ENCODE measurements around the gene TBC1D9B.
"Not testable (repeated sequence)": the region's sequence is repeated elsewhere in the genome, so short reads cannot be mapped to it uniquely, and the experiment has no call there.

Gene TBC1D9B

GRCh38 chr5:179883163-179883562 is 24.5 kb downstream of the TBC1D9B start:
- DNase-seq: no peak

DNA sequence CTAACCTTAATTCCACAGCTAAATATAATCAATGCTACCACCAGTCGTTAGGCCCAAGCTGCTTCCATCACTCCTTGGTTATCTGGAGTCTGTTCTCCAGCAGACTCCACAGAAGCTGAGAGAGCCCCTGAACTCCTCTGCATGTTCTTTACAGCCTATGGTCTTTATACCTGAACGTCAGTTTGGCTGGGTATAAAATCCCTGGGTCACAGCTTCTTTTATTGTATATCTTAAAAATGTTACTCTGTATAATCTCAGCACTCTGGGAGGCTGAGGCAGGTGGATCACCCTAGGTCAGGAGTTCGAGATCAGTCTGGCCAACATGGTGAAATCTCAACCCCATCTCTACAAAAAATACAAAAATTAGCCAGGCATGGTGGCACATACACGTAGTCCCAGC is 25.4 kb downstream of the TBC1D9B start:
- no peak for DNase-seq

- DNase-seq: no peak
These were observed 26.7 kb downstream of the TBC1D9B start for GRCh38 chr5:179880848-179881590.

DNA sequence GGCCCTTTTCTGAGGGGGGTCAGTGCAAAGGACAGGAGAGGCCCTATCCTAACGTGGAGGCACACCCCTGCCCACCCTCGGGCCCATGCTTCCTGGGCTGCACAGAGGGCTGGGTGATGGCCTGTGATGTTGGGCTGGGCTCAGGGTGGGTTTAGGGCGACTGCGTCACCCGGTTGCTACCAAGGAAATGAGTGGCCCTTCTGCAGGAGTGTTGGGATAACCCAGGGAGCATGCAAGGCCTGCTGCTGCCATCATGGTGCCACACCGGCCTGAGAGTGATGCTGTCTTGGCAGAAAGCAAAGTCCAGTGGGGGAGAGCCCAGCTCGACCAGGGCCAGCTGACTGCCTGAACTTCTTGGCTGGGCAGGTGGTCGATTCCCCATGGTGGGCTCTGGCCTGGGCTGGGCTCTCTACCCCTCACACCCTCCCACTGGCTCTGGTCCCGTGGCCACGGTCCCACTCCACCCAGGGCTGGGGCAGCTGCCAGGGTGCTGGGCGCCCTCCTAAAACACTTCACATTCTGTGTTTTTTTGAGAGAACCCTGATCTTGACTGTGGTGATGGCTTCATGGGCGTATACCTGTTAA is 27.5 kb downstream of the TBC1D9B start:
- no peak for DNase-seq

GRCh38 chr5:179879690-179880010 is 28.0 kb downstream of the TBC1D9B start:
- DNase-seq: no peak

DNA sequence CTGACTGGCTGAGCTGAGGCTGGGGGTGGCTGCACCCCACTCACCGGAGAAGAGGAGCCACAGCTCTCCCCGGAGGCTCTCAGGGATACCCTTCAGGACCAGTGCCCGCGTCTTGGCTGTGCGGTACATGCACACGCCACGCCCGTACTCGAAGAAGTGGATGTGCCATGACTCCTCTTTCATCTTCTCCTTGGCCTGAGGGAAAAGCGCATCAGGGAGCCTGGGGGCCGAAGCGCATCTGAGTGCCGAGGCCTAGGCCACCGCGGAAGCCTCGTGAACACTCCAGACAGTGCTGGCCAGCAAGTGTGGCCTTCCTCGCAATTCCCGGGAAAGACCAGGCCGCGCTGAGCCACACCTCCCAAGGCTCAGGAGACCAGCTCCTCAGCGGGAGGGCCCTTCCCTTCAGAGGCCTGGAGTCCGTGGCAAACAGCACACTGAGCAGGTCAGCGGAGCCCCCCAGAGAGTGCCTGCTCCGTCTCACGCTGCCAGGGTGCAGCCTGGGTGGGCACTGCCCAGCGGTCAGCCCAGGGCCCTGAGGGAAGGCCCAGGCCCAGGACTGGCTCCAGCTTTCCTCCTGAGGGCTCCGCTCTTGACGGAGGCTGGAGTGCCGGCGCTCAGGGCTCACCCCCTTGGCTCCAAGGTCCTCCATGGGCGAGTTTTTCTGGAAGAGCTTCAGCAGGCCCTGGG is 28.6 kb downstream of the TBC1D9B start:
- DNase-seq: no peak

DNA sequence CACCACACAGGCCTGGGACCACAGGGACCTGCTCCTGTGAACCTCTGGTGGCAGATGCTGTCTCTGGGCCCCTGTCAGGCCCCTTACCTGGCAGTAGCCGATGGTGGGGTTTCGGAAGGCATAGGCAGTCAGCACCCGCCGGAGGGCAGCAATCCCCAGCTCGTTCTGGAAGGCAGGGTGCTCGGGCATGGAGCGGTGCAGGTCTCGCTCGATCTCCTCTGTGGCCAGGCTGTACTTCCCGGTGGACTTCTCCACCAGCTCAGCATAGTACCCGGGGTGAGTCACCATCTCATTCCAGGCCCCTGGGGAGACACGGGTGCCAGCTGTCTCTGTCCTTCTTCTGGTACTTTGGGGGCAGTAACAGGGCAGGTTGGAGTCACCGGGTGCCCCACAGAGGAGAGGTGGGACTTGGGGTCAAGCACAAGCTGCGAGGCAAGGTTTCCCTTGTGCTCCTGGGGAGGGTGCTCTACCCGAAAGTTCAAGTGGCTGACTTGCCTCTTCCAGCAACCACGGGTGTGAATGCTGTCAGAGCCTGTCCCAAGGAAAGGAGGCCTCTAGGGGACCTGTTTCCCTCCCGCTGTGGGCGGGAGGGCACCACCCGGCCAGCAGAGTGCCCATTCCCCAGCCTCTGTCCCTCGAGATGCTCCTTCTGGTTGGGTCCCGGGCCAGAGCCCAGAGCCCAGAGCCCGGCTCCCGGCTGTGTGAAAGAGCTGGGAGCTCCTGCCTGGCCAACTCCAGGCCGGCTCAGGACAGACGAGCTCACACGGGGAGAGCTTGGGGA is 29.3 kb downstream of the TBC1D9B start:
- DNase-seq: no peak

DNA sequence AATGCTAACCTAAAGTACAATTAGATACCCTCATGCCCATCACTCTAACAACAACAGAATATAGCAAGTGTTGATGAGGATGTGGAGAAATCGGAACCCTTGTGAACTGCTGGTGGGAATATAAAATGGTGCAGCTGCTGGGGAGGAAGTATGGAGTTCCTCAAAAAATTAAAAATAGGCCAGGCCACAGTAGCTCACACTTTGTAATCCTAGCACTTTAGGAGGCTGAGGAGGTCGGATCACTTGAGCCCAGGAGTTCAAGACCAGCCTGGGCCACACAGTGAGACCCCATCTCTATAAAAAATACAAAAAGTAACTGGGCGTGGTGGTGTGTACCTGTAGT is 31.1 kb downstream of the TBC1D9B start:
- DNase-seq: no peak

DNA sequence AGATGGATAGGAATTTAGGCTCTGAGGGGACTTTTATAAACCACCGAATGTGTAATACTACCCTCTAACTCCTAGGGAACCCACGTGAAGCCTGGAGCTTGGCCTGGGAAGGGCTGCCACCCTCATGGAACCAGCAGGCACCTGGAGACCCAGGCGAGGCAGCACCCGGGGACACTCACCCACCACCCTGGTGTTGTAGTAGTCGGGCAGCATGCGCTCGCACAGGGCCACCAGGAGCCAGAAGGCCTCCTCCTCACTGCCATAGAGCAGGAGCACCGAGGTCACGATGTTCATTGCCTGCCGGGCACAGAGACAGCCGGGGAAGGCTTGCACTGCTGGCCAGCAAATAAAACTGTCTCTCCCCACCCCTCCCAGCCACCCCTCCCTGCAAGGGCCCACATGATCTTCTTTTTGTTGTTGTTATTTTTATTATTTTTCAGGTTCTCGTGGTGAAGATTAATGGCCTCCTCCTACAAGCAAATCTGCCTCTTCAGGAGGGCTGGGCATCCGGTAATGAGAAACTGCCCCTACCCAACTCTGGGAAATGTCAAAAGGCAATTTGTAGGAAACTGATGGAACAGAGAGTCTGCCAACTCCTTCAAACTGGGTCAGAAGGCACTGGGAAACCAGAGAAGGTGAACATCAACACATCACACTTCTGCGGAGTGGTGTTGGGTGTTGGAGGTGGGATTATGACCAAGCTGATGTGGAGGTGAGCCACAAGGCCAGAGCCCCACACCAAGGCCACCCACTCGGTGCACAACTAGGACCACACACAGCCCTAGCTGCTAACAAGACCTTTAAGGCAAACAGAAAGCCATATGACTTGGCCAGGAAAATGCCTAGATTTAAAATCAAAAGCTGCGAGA is 31.7 kb downstream of the TBC1D9B start:
- DNase-seq: no peak

DNA sequence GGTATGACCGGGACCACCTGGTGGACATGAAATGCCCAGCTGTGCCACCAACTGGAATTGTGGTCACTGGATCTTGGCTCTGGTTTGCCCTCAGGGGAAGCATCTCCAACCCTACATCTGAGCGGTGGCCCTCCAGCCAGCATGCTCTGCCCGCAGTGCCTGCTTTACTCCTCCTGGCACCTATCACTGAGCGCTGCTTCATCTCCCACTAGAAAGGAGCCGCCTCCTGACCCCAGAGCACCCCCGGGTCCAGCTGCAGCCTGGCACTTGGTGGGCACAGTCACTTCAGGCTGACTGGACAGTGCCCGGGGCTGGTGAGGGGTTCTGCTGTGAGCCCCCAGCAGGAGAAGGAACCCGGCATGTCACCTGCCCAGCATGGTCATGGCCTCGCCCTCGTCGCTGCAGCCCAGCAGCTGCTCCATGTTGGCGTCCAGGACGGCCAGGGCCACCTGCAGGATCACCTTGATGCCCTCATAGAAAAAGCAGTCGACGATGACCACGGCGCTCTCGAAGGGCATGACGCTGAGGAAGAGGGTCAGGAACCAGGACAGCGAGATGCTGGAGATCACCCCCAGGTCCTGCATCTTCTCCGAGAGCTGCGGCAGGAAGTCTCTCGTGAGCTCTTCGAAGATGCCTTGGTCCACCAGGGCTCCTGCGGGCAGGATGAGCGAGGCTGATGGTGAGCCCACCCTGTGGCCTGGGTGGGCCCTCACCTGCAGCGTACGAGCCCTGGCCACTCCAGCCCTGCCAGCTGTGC is 33.0 kb downstream of the TBC1D9B start:
- DNase-seq: no peak

DNA sequence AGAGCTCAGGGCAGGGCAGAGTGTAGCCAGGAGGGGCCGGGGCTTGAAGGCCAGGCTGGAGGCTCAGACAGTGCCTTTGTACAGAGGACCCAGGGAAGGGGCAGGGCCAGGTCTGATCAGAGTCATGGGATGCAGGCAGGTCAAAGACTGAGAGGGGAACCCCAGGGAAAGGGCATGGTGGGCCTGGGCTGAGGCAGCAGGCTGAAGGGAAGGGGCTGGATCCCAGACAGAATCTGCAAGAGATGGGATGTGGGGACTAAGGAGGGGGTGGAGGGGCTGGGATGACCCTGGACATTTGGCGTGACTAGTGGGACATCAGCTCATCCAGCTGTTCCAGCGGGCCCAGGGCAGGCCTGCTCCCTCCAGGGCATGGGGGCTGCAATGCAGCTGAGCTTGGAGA is 33.6 kb downstream of the TBC1D9B start:
- DNase-seq: no peak

DNA sequence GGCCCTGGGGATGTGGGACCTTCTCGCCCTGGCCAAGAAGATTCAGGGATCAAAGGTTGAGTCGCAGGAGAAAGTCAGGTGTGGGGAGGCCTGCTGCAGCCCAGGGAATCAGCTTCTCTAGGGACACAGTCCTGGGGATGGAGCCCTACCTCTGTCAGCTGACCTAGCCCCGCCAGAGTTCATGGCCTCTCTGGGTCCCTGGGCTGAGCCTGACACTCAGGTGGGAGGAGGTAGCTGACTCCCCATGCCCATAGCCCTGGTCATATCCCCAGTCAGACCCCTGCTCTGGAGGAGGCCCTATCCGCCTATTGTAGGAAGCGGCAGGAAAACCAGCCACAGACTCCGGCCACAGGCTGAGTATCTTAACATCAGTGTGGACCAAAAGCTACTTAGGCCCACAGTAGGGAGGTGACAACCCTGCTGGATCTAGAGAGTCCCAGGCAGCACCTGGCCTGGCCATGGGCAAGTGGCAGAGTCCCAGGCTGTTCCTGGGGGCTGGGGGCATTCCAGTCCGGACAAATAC is 34.0 kb downstream of the TBC1D9B start:
- DNase-seq: no peak

GRCh38 chr5:179872828-179873575 is 34.7 kb downstream of the TBC1D9B start:
- no peak for DNase-seq

- no peak for DNase-seq
These were observed 35.5 kb downstream of the TBC1D9B start for GRCh38 chr5:179872055-179872827.

DNA sequence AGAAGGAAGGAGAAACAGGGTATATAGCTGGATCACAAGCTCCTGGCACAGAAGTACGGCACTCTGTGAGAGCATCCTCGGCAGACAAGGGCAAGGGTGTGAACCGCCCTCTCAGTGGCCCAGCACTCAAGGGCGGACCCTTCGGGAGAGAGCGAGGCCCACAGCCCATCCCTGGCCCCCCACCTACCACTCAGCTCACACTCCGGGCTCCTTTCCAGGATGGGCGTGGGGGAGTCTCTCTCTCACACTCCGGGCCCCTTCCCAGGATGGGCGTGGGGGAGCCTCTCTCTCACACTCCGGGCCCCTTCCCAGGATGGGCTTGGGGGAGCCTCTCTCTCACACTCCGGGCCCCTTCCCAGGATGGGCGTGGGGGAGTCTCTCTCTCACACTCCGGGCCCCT is 36.2 kb downstream of the TBC1D9B start:
- DNase-seq: not testable (repeated sequence)

DNA sequence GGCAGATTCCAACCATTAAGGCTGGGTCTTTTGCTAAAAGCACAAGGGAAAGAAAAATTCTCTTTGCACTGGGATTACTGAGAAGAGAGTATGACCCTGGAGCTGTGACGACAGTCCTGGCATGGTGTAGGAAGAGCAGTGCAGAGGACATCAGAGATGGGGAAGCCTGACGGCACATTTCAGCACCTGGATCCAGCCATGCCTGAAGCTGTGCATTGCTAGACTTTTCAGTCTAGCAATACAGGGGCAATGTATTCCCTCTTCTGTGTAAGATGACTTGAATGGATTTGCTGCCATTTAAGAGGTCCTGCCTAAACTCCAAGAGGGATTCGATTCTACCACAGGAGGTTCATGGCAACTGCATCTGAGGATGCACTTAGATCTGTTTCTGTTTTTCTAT is 36.7 kb downstream of the TBC1D9B start:
- no peak for DNase-seq

- DNase-seq: no peak
These were observed 37.2 kb downstream of the TBC1D9B start for GRCh38 chr5:179870403-179870903.

- no peak for DNase-seq
These were observed 37.9 kb downstream of the TBC1D9B start for GRCh38 chr5:179869641-179870402.

DNA sequence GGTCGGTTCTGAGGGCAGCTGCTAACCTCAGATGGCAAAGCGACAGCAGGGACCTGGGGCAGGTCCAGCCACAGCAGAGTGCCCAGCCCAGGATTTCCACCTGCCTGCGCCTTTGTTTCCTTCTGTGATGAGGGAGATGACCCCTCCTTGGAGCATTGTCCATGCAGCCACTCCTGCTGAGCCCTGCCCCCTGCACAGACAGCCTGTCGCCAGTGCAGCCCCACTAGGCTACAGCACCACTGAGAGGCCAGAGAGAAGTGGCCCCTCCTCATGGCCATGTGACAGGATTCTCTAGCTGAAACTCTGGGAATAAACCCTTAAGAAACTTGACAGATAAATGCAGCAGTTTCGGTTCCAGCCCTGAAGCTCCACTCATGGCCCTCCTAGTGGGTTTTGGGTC is 38.6 kb downstream of the TBC1D9B start:
- DNase-seq: no peak

Measured in NCI-H1048 (cell line).